K562 (cell line): ENCODE results near the gene SPPL3. TPM values are rescaled to one million over a fixed set of nuclear protein-coding genes. Genes with fewer than 3 reads are reported as not detected.
A peak's percentile ranks its signal among the peaks of the same experiment; 100 is the strongest.

Experiments
- ATAC-seq: fragments of 200-7000 bp; cut with Tn5 transposase; 3 replicates; pipeline ENCODE4 v1.9.1; 2020; ENCODE audit warnings: moderate library complexity
- BruUV-seq: library from RNA; stranded (reverse); fragments of 400-500 nt; replicated peaks from 2 replicates; lab custom pipeline; 2021; lab: Mats Ljungman, UMichigan
- CTCF ChIA-PET: fragments of 300-600 bp; formaldehyde crosslinking; extraction: SDS; loops from one replicate; lab custom pipeline; 2021; ENCODE audit warnings: low intra/inter-chr PET ratio; lab: Yijun Ruan, JAX
- POLR2A ChIA-PET: fragments of 300-600, 350-650 bp; sonication (Branson Sonifier 250); formaldehyde crosslinking; extraction: SDS; loops from one replicate; lab custom pipeline; 2021; ENCODE audit warnings: antibody characterized with exemption, inconsistent platforms; lab: Yijun Ruan, JAX
- DNase-seq, 4 experiments: peaks; one replicate each; pipeline versions ENCODE4 v3.0.0 to v3.0.0-alpha.2; 2011 to 2018; ENCODE audit warnings: low spot score in 3 of 4, mixed read lengths in 3 of 4; ENCODE audit errors: extremely low read depth in 1 of 4
- FAIRE-seq: peaks from 2 replicates; lab custom pipeline; 2011; peaks lifted over from hg19 to GRCh38; lab: Jason Lieb, UNC
- H2AFZ ChIP-seq: 2 replicates; pipeline ENCODE4 v1.6.0; 2011; ENCODE audit warnings: low read depth, low read length, control low read depth, inconsistent platforms
- H3K27ac ChIP-seq: fragments of 200-600 bp; 3 replicates; pipeline ENCODE4 v1.8.0; 2011; ENCODE audit warnings: low read depth, mild to moderate bottlenecking, control low read depth, inconsistent platforms, low read length, moderate library complexity, mixed read lengths; ENCODE audit errors: extremely low read depth
- H3K27me3 ChIP-seq, 2 experiments: fragments of 300-600 bp in 1 of 2; 2 replicates in 1 of 2; 3 replicates in 1 of 2; pipeline versions ENCODE4 v1.6.0 to v1.8.0; 2011; ENCODE audit warnings: inconsistent platforms in 2 of 2, low read length in 2 of 2, mild to moderate bottlenecking in 1 of 2, mixed read lengths in 1 of 2, moderate library complexity in 1 of 2; ENCODE audit not compliant: control insufficient read depth in 2 of 2, insufficient read depth in 2 of 2
- H3K36me3 ChIP-seq: fragments of 300-600 bp; 3 replicates; pipeline ENCODE4 v1.8.0; 2011; ENCODE audit warnings: mild to moderate bottlenecking, low read length, inconsistent platforms; ENCODE audit not compliant: control insufficient read depth, insufficient read depth
- H3K4me1 ChIP-seq, 2 experiments: fragments of 200-600 bp in 1 of 2; replicated peaks in 1 of 2; 2 replicates in 1 of 2; 3 replicates in 1 of 2; pipeline versions ENCODE4 v1.5.1 to v1.8.0; 2011; ENCODE audit warnings: inconsistent platforms in 2 of 2, low read length in 2 of 2, mild to moderate bottlenecking in 1 of 2, mixed read lengths in 1 of 2, moderate library complexity in 1 of 2; ENCODE audit not compliant: control insufficient read depth in 2 of 2, insufficient read depth in 2 of 2
- H3K4me2 ChIP-seq: 2 replicates; pipeline ENCODE4 v1.6.1; 2011; ENCODE audit warnings: low read length, control low read depth, inconsistent platforms, mixed read lengths; ENCODE audit not compliant: insufficient read depth
- H3K4me3 ChIP-seq: fragments of 200-600 bp; sonication (generic), shearing (Covaris generic); 2 replicates; pipeline ENCODE4 v1.5.1; 2016; ENCODE audit warnings: control low read depth, inconsistent platforms
- H3K79me2 ChIP-seq: fragments of 200-600 bp; 3 replicates; pipeline ENCODE4 v1.8.0; 2011; ENCODE audit warnings: low read length, inconsistent platforms; ENCODE audit not compliant: control insufficient read depth, insufficient read depth
- H3K9ac ChIP-seq, 2 experiments: 2 replicates each; pipeline versions ENCODE4 v1.6.0 to v1.6.1; 2011; ENCODE audit warnings: low read depth in 2 of 2, low read length in 2 of 2, control low read depth in 1 of 2, inconsistent platforms in 1 of 2, mild to moderate bottlenecking in 1 of 2, mixed read lengths in 1 of 2; ENCODE audit not compliant: insufficient read depth in 1 of 2
- H3K9me1 ChIP-seq: one replicate; pipeline ENCODE4 v1.6.0; 2011; ENCODE audit warnings: inconsistent platforms, mild to moderate bottlenecking, low read length, moderate library complexity; ENCODE audit not compliant: control insufficient read depth, insufficient read depth
- H3K9me3 ChIP-seq: replicated peaks from 2 replicates; pipeline ENCODE4 v1.5.1; 2011; ENCODE audit warnings: low read depth, low read length, inconsistent platforms; ENCODE audit not compliant: control insufficient read depth, insufficient read depth
- H4K20me1 ChIP-seq: replicated peaks from 2 replicates; pipeline ENCODE4 v1.6.1; 2011; ENCODE audit warnings: low read length, inconsistent platforms, mixed read lengths; ENCODE audit not compliant: control insufficient read depth, insufficient read depth
- RBM25 ChIP-seq: fragments of 200-400 bp; formaldehyde crosslinking; IDR thresholded peaks from 2 replicates; pipeline ENCODE4 v1.6.1; 2018; ENCODE audit warnings: low read length, low read depth, moderate library complexity; ENCODE audit not compliant: severe bottlenecking
- ZNF384 ChIP-seq: IDR thresholded peaks from 2 replicates; pipeline ENCODE4 v1.6.1; 2012; ENCODE audit warnings: low read depth, low read length, improper control_type of control experiment
- WGBS: fragments of 100-300 bp; shearing (Covaris generic); methylation state at CpG from one replicate; pipeline ENCODE4 v1.1.6; 2016; ENCODE audit warnings: low coverage, mixed read lengths; ENCODE audit not compliant: insufficient coverage; ENCODE audit errors: missing lambda C conversion rate; 5-methylcytosine and 5-hydroxymethylcytosine counted together
- in situ Hi-C: fragments of 300-500 bp; cut with MboI; formaldehyde crosslinking; loops from 4 replicates; pipeline ENCODE4 v1.15.0; 2018; ENCODE audit warnings: inconsistent platforms, mixed read lengths
- intact Hi-C: fragments of 100-400 bp; cut with micrococcal nuclease; formaldehyde crosslinking; loops from 2 replicates; pipeline ENCODE4 v1.14.2; 2022
- polyA plus RNA-seq, 8 experiments: library from polyadenylated mRNA; depleted of rRNA in 4 of 8; stranded (reverse) in 5 of 8; unstranded in 3 of 8; fragments of >200 nt; fragmentation: Nextera tagmentation in 2 of 8; fragmentation: Illumina TruSeq in 1 of 8; extraction: Ambion mirVana in 2 of 8; extraction: Trizol in 1 of 8; gene quantifications; 2 replicates each; pipeline versions ENCODE4 v1.2.1 to v1.2.3, GENCODE V29; 2011 to 2014; ENCODE audit warnings: inconsistent platforms in 1 of 8, missing spikeins in 1 of 8
- total RNA-seq, 7 experiments: library from RNA; depleted of rRNA in 6 of 7; stranded (reverse); fragments of >200 nt in 6 of 7; fragmentation: Illumina TruSeq in 2 of 7; extraction: Trizol in 2 of 7; gene quantifications; 2 replicates each; pipeline versions ENCODE4 v1.2.1 to v1.2.3, GENCODE V29; 2011 to 2021; ENCODE audit warnings: low replicate concordance in 1 of 7
- TF ChIP-seq, protein P1 (sequence below), 2 experiments: fragments of 450-650 bp in 1 of 2; sonication (generic) in 1 of 2; formaldehyde crosslinking in 1 of 2; IDR thresholded peaks; 2 replicates each; pipeline versions ENCODE4 v1.7.1 to v1.9.0; 2016 to 2022; ENCODE audit warnings: inconsistent platforms in 1 of 2, mild to moderate bottlenecking in 1 of 2, missing genetic modification reagents in 1 of 2
- TF ChIP-seq, protein P2 (sequence below): sonication (generic); formaldehyde crosslinking; IDR thresholded peaks from 2 replicates; pipeline ENCODE4 v1.8.1; 2023; ENCODE audit warnings: mild to moderate bottlenecking, missing genetic modification reagents

The SPPL3 gene
- total and polyA plus RNA-seq, 9 of the 15 experiments (the other 6 are each of a cell fraction or from before 2014, with no cell fraction given): 2.9 to 32.1 (median 7.1) TPM

GRCh38 chr12:120879718-120880300 is 24.3 kb downstream of the SPPL3 start:
- H3K79me2 ChIP-seq: peaks cover 55% of the 10 kb centered on the region
- in situ Hi-C loops: no loop called here
- CTCF ChIA-PET: no interaction called here

More at GRCh38 chr12:120879718-120880300, 24.3 kb downstream of the SPPL3 start:
- H3K4me1 ChIP-seq: 0 out of 5 replicates have a peak, but pooled peaks cover 0 to 4% of the 10 kb centered on the region in 2 experiments
- H2AFZ ChIP-seq: no peak overlapping the region
- 53% methylated on average over 3 of the region's 3 CpGs for WGBS
- BruUV-seq: no TSS peak
- H3K9ac ChIP-seq: no peak overlapping the region
- H4K20me1 ChIP-seq: peaks cover 2% of the 10 kb centered on the region; the same call in 1 of the 2 replicates
- H3K4me2 ChIP-seq: no peak overlapping the region
- no peaks in the 10 kb centered on the region for H3K9me1 ChIP-seq
- no peak for FAIRE-seq
- intact Hi-C loops: no loop called here
- POLR2A ChIA-PET: interaction anchor here (1.0 to 2.0 kb wide), 4 partner anchors 10 to 29 kb away, joined by 3 to 11 read pairs (median 7); no protein-coding TSS in a partner anchor
- H3K4me3 ChIP-seq: no peak overlapping the region
- peaks cover 3% of the 10 kb centered on the region; the same call in 1 of the 3 replicates for H3K36me3 ChIP-seq
- ATAC-seq: no peak
- H3K27me3 ChIP-seq: no peaks in the 10 kb centered on the region
- H3K27ac ChIP-seq: no peak overlapping the region
- TF ChIP-seq, protein P1, sequence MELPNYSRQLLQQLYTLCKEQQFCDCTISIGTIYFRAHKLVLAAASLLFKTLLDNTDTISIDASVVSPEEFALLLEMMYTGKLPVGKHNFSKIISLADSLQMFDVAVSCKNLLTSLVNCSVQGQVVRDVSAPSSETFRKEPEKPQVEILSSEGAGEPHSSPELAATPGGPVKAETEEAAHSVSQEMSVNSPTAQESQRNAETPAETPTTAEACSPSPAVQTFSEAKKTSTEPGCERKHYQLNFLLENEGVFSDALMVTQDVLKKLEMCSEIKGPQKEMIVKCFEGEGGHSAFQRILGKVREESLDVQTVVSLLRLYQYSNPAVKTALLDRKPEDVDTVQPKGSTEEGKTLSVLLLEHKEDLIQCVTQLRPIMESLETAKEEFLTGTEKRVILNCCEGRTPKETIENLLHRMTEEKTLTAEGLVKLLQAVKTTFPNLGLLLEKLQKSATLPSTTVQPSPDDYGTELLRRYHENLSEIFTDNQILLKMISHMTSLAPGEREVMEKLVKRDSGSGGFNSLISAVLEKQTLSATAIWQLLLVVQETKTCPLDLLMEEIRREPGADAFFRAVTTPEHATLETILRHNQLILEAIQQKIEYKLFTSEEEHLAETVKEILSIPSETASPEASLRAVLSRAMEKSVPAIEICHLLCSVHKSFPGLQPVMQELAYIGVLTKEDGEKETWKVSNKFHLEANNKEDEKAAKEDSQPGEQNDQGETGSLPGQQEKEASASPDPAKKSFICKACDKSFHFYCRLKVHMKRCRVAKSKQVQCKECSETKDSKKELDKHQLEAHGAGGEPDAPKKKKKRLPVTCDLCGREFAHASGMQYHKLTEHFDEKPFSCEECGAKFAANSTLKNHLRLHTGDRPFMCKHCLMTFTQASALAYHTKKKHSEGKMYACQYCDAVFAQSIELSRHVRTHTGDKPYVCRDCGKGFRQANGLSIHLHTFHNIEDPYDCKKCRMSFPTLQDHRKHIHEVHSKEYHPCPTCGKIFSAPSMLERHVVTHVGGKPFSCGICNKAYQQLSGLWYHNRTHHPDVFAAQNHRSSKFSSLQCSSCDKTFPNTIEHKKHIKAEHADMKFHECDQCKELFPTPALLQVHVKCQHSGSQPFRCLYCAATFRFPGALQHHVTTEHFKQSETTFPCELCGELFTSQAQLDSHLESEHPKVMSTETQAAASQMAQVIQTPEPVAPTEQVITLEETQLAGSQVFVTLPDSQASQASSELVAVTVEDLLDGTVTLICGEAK (IDR thresholded peaks at IDR 0.05): peak; percentile 94
- TF ChIP-seq, protein P1 (CRISPR knock-in tag; IDR thresholded peaks at IDR 0.05): peak; percentile 50; the same call in 1 of the 2 replicates
- TF ChIP-seq ZNF384 (peak; percentile 38; the same call in 1 of the 2 replicates), RBM25 (peak; percentile 4)
- TF ChIP-seq, protein P2, sequence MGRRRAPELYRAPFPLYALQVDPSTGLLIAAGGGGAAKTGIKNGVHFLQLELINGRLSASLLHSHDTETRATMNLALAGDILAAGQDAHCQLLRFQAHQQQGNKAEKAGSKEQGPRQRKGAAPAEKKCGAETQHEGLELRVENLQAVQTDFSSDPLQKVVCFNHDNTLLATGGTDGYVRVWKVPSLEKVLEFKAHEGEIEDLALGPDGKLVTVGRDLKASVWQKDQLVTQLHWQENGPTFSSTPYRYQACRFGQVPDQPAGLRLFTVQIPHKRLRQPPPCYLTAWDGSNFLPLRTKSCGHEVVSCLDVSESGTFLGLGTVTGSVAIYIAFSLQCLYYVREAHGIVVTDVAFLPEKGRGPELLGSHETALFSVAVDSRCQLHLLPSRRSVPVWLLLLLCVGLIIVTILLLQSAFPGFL (CRISPR knock-in tag): no peak
- no peak for DNase-seq
- H3K9me3 ChIP-seq: no peaks in the 10 kb centered on the region
